Activated naive CD8-positive, alpha-beta T cell treated with anti-CD3 and anti-CD28 coated beads, Interleukin-2, amount 10 ng/mL, durations not matched to agents 7 days and 5 days (primary cell): ENCODE measurements around the gene CNPY4. TPM values are rescaled to one million over a fixed set of nuclear protein-coding genes. Genes with fewer than 3 reads are reported as not detected.
A peak's percentile ranks its signal among the peaks of the same experiment; 100 is the strongest.

Experiments used
- ATAC-seq: fragments of 150-1000 bp; cut with Tn5 transposase; one replicate; pipeline ENCODE4 v1.10.0; 2021; ENCODE audit warnings: low read depth, moderate library complexity
- POLR2A ChIA-PET: fragments of 350-600 bp; sonication (Branson Sonifier 250); formaldehyde crosslinking; loops from one replicate; lab custom pipeline; 2021; ENCODE audit warnings: antibody characterized with exemption; lab: Charles Lee
- DNase-seq: peaks from one replicate; pipeline ENCODE4 v3.0.0; 2021
- H3K27ac Mint-ChIP-seq: one replicate; pipeline ENCODE4 v1.8.0; 2022; ENCODE audit warnings: mild to moderate bottlenecking, mixed read lengths
- H3K27me3 Mint-ChIP-seq: one replicate; pipeline ENCODE4 v1.8.0; 2022; ENCODE audit warnings: mild to moderate bottlenecking, moderate library complexity, mixed read lengths
- H3K36me3 Mint-ChIP-seq: one replicate; pipeline ENCODE4 v1.8.0; 2021; ENCODE audit warnings: mild to moderate bottlenecking, mixed read lengths
- H3K4me1 Mint-ChIP-seq: one replicate; pipeline ENCODE4 v1.8.0; 2021; ENCODE audit warnings: mixed read lengths
- H3K4me3 Mint-ChIP-seq: one replicate; pipeline ENCODE4 v1.8.0; 2022; ENCODE audit warnings: mild to moderate bottlenecking, moderate library complexity, mixed read lengths
- H3K9me3 Mint-ChIP-seq: one replicate; pipeline ENCODE4 v1.8.0; 2021; ENCODE audit warnings: mixed read lengths
- total RNA-seq, 2 experiments: library from RNA; stranded (reverse); gene quantifications; one replicate each; pipeline ENCODE4 v1.2.3, GENCODE V29; 2021

Gene CNPY4
- 10 to 100 TPM; 52.4 to 58.3 TPM for total RNA-seq

GRCh38 chr7:100119072-100119969 lies at the start of gene CNPY4, which contains the start of gene TAF6:
CNPY4 (plus strand) TSS chr7:100119634; CDS start chr7:100119745, 111 bp downstream.
TAF6 (minus strand) TSS chr7:100119358; CDS start chr7:100114209, 5,149 bp downstream.
- Mint-ChIP-seq H3K9me3 (no peaks in the 10 kb centered on the region), H3K36me3 (peaks cover 9% of the 10 kb centered on the region), H3K4me1 (peaks cover 16% of the 10 kb centered on the region), H3K4me3 (peak within 1 kb of the TSS; percentile 87), H3K27ac (peak within 1 kb of the TSS; percentile 88), H3K27me3 (no peaks in the 10 kb centered on the region)
- POLR2A ChIA-PET: interaction anchor here (0.6 to 2.0 kb wide), 9 partner anchors 9 to 1098 kb away, joined by 3 to 28 read pairs (median 3); partner anchors contain the start of genes AP4M1, COPS6, MCM7 and TRIM4
- DNase-seq (peak; percentile 93), ATAC-seq (peak; percentile 68)

GRCh38 chr7:100069991-100070390 lies 49.4 kb upstream of the CNPY4 start:
- no peak overlapping the region for H3K27ac Mint-ChIP-seq
- H3K27me3 Mint-ChIP-seq: no peaks in the 10 kb centered on the region
- POLR2A ChIA-PET: no interaction called here
- peaks cover 66% of the 10 kb centered on the region for H3K36me3 Mint-ChIP-seq
- no peak for ATAC-seq
- DNase-seq: no peak
- no peak overlapping the region for H3K4me3 Mint-ChIP-seq
- H3K9me3 Mint-ChIP-seq: peaks cover 25% of the 10 kb centered on the region
- H3K4me1 Mint-ChIP-seq: no peaks in the 10 kb centered on the region

GRCh38 chr7:100071018-100071723 lies 48.3 kb upstream of the CNPY4 start:
- H3K27ac Mint-ChIP-seq: no peak overlapping the region
- POLR2A ChIA-PET: interaction anchor here (1.2 kb wide), 1 partner anchor 9 kb away, joined by 5 read pairs; no protein-coding TSS in a partner anchor
- ATAC-seq: no peak
- no peaks in the 10 kb centered on the region for H3K27me3 Mint-ChIP-seq
- no peak for DNase-seq
- no peaks in the 10 kb centered on the region for H3K4me1 Mint-ChIP-seq
- H3K9me3 Mint-ChIP-seq: peaks cover 25% of the 10 kb centered on the region
- peaks cover 77% of the 10 kb centered on the region for H3K36me3 Mint-ChIP-seq
- no peak overlapping the region for H3K4me3 Mint-ChIP-seq

GRCh38 chr7:100072462-100072861 lies 47.0 kb upstream of the CNPY4 start:
- POLR2A ChIA-PET: interaction anchor here (0.8 kb wide), 1 partner anchor 8 kb away, joined by 3 read pairs; no protein-coding TSS in a partner anchor
- Mint-ChIP-seq H3K4me3 (no peak overlapping the region), H3K9me3 (peaks cover 25% of the 10 kb centered on the region), H3K4me1 (no peaks in the 10 kb centered on the region), H3K27me3 (no peaks in the 10 kb centered on the region), H3K36me3 (peaks cover 80% of the 10 kb centered on the region), H3K27ac (no peak overlapping the region)
- DNase-seq (no peak), ATAC-seq (no peak)

- no peak for ATAC-seq
- no peak overlapping the region for H3K27ac Mint-ChIP-seq
- POLR2A ChIA-PET: interaction anchor here (1.2 kb wide), 1 partner anchor 12 kb away, joined by 3 read pairs; no protein-coding TSS in a partner anchor
- no peak for DNase-seq
- no peak overlapping the region for H3K4me3 Mint-ChIP-seq
- H3K9me3 Mint-ChIP-seq: peaks cover 25% of the 10 kb centered on the region
- peaks cover 73% of the 10 kb centered on the region for H3K36me3 Mint-ChIP-seq
- no peaks in the 10 kb centered on the region for H3K27me3 Mint-ChIP-seq
- peaks cover 5% of the 10 kb centered on the region for H3K4me1 Mint-ChIP-seq
Measured at GRCh38 chr7:100074841-100075240, 44.6 kb upstream of the CNPY4 start.

- Mint-ChIP-seq H3K4me1 (peaks cover 10% of the 10 kb centered on the region), H3K9me3 (peaks cover 22% of the 10 kb centered on the region), H3K4me3 (no peak overlapping the region), H3K27me3 (no peaks in the 10 kb centered on the region), H3K36me3 (peaks cover 72% of the 10 kb centered on the region), H3K27ac (no peak overlapping the region)
- ATAC-seq (no peak), DNase-seq (no peak)
- POLR2A ChIA-PET: interaction anchor here (1.2 kb wide), 1 partner anchor 12 kb away, joined by 3 read pairs; no protein-coding TSS in a partner anchor
Measured at GRCh38 chr7:100075418-100075817, 44.0 kb upstream of the CNPY4 start.

- no peak overlapping the region for H3K4me3 Mint-ChIP-seq
- no peaks in the 10 kb centered on the region for H3K27me3 Mint-ChIP-seq
- DNase-seq (no peak), ATAC-seq (no peak)
- peaks cover 18% of the 10 kb centered on the region for H3K4me1 Mint-ChIP-seq
- POLR2A ChIA-PET: no interaction called here
- no peak overlapping the region for H3K27ac Mint-ChIP-seq
- H3K36me3 Mint-ChIP-seq: peaks cover 59% of the 10 kb centered on the region
- peaks cover 5% of the 10 kb centered on the region for H3K9me3 Mint-ChIP-seq
Measured at GRCh38 chr7:100077205-100077604, 42.2 kb upstream of the CNPY4 start.

GRCh38 chr7:100079024-100079560 lies 40.3 kb upstream of the CNPY4 start:
- Mint-ChIP-seq H3K4me1 (peaks cover 25% of the 10 kb centered on the region), H3K27ac (no peak overlapping the region), H3K4me3 (no peak overlapping the region), H3K36me3 (peaks cover 41% of the 10 kb centered on the region), H3K27me3 (peaks cover 8% of the 10 kb centered on the region), H3K9me3 (no peaks in the 10 kb centered on the region)
- DNase-seq (no peak), ATAC-seq (no peak)
- POLR2A ChIA-PET: no interaction called here

GRCh38 chr7:100080907-100081534 lies 38.4 kb upstream of the CNPY4 start:
- Mint-ChIP-seq H3K4me3 (peak overlapping the region; percentile 86), H3K36me3 (peaks cover 22% of the 10 kb centered on the region), H3K4me1 (peaks cover 25% of the 10 kb centered on the region), H3K9me3 (no peaks in the 10 kb centered on the region), H3K27me3 (peaks cover 10% of the 10 kb centered on the region), H3K27ac (peak overlapping the region; percentile 69)
- POLR2A ChIA-PET: interaction anchor here (0.6 to 2.4 kb wide), 6 partner anchors 8 to 87 kb away, joined by 3 to 22 read pairs (median 4); partner anchors contain the start of genes AP4M1, MCM7 and ZKSCAN1
- ATAC-seq (no peak), DNase-seq (no peak)

- peaks cover 10% of the 10 kb centered on the region for H3K27me3 Mint-ChIP-seq
- POLR2A ChIA-PET: interaction anchor here (0.7 to 2.4 kb wide), 13 partner anchors 10 to 1136 kb away, joined by 3 to 22 read pairs (median 4); partner anchors contain the start of genes AP4M1, MCM7, ZKSCAN1 and ZNHIT1
- peak; percentile 96 for DNase-seq
- H3K36me3 Mint-ChIP-seq: peaks cover 16% of the 10 kb centered on the region
- peak within 1 kb of the TSS; percentile 86 for H3K4me3 Mint-ChIP-seq
- peak; percentile 90 for ATAC-seq
- H3K9me3 Mint-ChIP-seq: no peaks in the 10 kb centered on the region
- peaks cover 25% of the 10 kb centered on the region for H3K4me1 Mint-ChIP-seq
- peak within 1 kb of the TSS; percentile 86 for H3K27ac Mint-ChIP-seq
Measured at GRCh38 chr7:100081535-100082102, 37.8 kb upstream of the CNPY4 start, which contains the start of gene ZNF3. ZNF3 (minus strand) TSS chr7:100081723; CDS start chr7:100077357, 4,366 bp downstream.

- H3K4me1 Mint-ChIP-seq: peaks cover 25% of the 10 kb centered on the region
Measured at GRCh38 chr7:100082978-100083377, 36.5 kb upstream of the CNPY4 start.

GRCh38 chr7:100085515-100085914 lies 33.9 kb upstream of the CNPY4 start:
- no peak for DNase-seq
- no peaks in the 10 kb centered on the region for H3K9me3 Mint-ChIP-seq
- peaks cover 26% of the 10 kb centered on the region for H3K4me1 Mint-ChIP-seq
- no peak for ATAC-seq
- peaks cover 7% of the 10 kb centered on the region for H3K36me3 Mint-ChIP-seq
- H3K27ac Mint-ChIP-seq: no peak overlapping the region
- POLR2A ChIA-PET: no interaction called here
- H3K27me3 Mint-ChIP-seq: peaks cover 10% of the 10 kb centered on the region
- no peak overlapping the region for H3K4me3 Mint-ChIP-seq

More at GRCh38 chr7:100082978-100083377, 36.5 kb upstream of the CNPY4 start:
- H3K36me3 Mint-ChIP-seq: peaks cover 11% of the 10 kb centered on the region
- peak overlapping the region; percentile 86 for H3K4me3 Mint-ChIP-seq
- DNase-seq (no peak), ATAC-seq (no peak)
- H3K27me3 Mint-ChIP-seq: peaks cover 10% of the 10 kb centered on the region
- peak overlapping the region; percentile 86 for H3K27ac Mint-ChIP-seq
- no peaks in the 10 kb centered on the region for H3K9me3 Mint-ChIP-seq
- POLR2A ChIA-PET: interaction anchor here (0.7 to 2.4 kb wide), 12 partner anchors 18 to 1135 kb away, joined by 3 to 22 read pairs (median 5); partner anchors contain the start of genes AP4M1, MBLAC1, MCM7 and TRIM4
